SU-DHL-6 (cell line): ENCODE measurements around the gene SUSD4.

Source experiments
- H2AFZ ChIP-seq: fragments of 200-600 bp; sonication (generic); 2 replicates; pipeline ENCODE4 v1.6.1; 2014; ENCODE audit warnings: low read depth, mild to moderate bottlenecking, moderate library complexity, mixed read lengths, antibody characterized with exemption, low read length; ENCODE audit not compliant: severe bottlenecking
- H3F3A ChIP-seq: fragments of 200-600 bp; shearing (Covaris generic); 2 replicates; pipeline ENCODE4 v1.6.0; 2016; ENCODE audit warnings: antibody characterized with exemption, mild to moderate bottlenecking; ENCODE audit not compliant: insufficient read depth
- H3K27ac ChIP-seq: fragments of 200-600 bp; sonication (generic); 2 replicates; pipeline ENCODE4 v1.5.1; 2016; ENCODE audit warnings: low read depth, mild to moderate bottlenecking, low read length, moderate library complexity, mixed read lengths
- H3K27me3 ChIP-seq: fragments of 200-600 bp; sonication (generic), shearing (Covaris generic); 2 replicates; pipeline ENCODE4 v1.6.0; 2014; ENCODE audit warnings: mild to moderate bottlenecking, low read length
- H3K36me3 ChIP-seq: fragments of 200-600 bp; sonication (generic); 2 replicates; pipeline ENCODE4 v1.6.1; 2014; ENCODE audit warnings: mild to moderate bottlenecking, low read length, mixed read lengths
- H3K4me2 ChIP-seq: fragments of 300-600, 200-600 bp; shearing (Covaris generic), sonication (generic); 2 replicates; pipeline ENCODE4 v1.6.0; 2014; ENCODE audit warnings: low read length, low read depth, mild to moderate bottlenecking; ENCODE audit not compliant: poor library complexity, severe bottlenecking
- H3K4me3 ChIP-seq: fragments of 200-600 bp; sonication (generic); 2 replicates; pipeline ENCODE4 v1.5.1; 2014; ENCODE audit warnings: antibody characterized with exemption, low read length, mild to moderate bottlenecking, mixed read lengths; ENCODE audit not compliant: insufficient read depth, poor library complexity, severe bottlenecking
- H3K79me2 ChIP-seq: fragments of 200-600 bp; sonication (generic); 2 replicates; pipeline ENCODE4 v1.6.1; 2014; ENCODE audit warnings: mild to moderate bottlenecking, low read length, moderate library complexity; ENCODE audit not compliant: insufficient read depth
- H3K9ac ChIP-seq: fragments of 200-600 bp; sonication (generic); 2 replicates; pipeline ENCODE4 v1.7.0; 2014; ENCODE audit warnings: mild to moderate bottlenecking, low read length
- H3K9me2 ChIP-seq: fragments of 200-600 bp; sonication (generic); replicated peaks from 2 replicates; pipeline ENCODE4 v1.6.1; 2014; ENCODE audit warnings: low read length; ENCODE audit not compliant: insufficient read depth
- H3K9me3 ChIP-seq: fragments of 200-600 bp; sonication (generic); 2 replicates; pipeline ENCODE4 v1.6.1; 2014; ENCODE audit warnings: low read length, mixed read lengths; ENCODE audit not compliant: insufficient read depth
- H4K20me1 ChIP-seq: fragments of 200-600 bp; sonication (generic); 2 replicates; pipeline ENCODE4 v1.6.1; 2014; ENCODE audit warnings: low read depth, mild to moderate bottlenecking, antibody characterized with exemption, low read length, moderate library complexity, mixed read lengths
- EZH2phosphoT487 ChIP-seq: fragments of 200-600 bp; sonication (generic), shearing (Covaris generic); conservative IDR thresholded peaks from 2 replicates; pipeline ENCODE4 v1.6.1; 2018; ENCODE audit warnings: mild to moderate bottlenecking, antibody characterized with exemption, low read length, moderate library complexity, mixed read lengths
- TF ChIP-seq, protein P1 (sequence below): fragments of 200-600 bp; sonication (generic); IDR thresholded peaks from one replicate; pipeline ENCODE4 v1.5.1; 2017; ENCODE audit warnings: antibody characterized with exemption, mild to moderate bottlenecking, low read length, moderate library complexity; ENCODE audit not compliant: insufficient read depth, poor library complexity, severe bottlenecking

The SUSD4 gene

DNA sequence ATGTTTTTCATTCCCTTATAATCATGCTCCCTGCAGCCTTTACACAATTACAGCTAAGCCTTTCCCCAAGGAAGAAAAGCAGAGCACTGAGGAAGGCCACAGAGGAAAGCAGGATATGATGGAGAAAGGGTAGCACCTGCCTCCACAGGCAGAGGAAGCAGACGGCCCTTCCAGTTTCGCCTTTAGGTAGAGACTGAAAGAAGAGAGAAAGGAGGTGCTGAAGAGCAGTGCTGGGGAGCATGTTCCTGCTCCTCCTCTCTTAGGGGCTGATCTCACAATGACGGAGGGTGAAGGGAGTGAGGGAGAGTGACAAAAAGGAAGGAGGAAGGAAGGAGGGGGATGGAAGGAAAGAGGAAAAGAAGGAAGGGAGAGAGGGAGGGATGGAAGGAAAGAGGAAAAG lies 41.1 kb downstream of the SUSD4 start:
- H3K9me2 ChIP-seq: no peaks in the 10 kb centered on the region

DNA sequence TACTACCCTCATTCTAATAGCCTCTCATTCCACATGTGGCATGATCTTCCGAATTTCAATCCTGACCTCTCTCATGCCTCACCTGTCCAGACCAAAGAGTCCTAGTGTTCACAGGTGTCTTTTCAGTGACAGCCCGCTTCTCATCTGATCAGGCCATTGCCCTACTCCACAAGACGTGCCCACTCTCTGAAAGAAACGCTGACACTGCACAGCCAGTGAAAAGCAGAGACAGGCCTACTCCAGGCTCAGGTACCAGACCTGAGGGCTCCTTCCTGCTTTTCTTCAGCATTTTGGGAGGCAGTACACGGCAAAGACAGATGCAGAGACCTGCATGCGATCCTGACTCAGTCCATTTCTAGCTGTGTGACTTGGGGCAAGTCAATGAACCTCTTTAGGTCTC lies 43.0 kb downstream of the SUSD4 start:
- Histone ChIP-seq H2AFZ (no peak overlapping the region), H3K4me3 (no peak overlapping the region), H3K27ac (no peak overlapping the region), H3K36me3 (no peaks in the 10 kb centered on the region), H3K27me3 (no peaks in the 10 kb centered on the region), H3K9me2 (no peaks in the 10 kb centered on the region), H3K9me3 (no peaks in the 10 kb centered on the region), H3K79me2 (no peaks in the 10 kb centered on the region), H3K4me2 (no peak overlapping the region), H3F3A (no peaks in the 10 kb centered on the region), H3K9ac (no peak overlapping the region), H4K20me1 (no peaks in the 10 kb centered on the region)
- no peak for TF ChIP-seq EZH2phosphoT487
- TF ChIP-seq, protein P1, sequence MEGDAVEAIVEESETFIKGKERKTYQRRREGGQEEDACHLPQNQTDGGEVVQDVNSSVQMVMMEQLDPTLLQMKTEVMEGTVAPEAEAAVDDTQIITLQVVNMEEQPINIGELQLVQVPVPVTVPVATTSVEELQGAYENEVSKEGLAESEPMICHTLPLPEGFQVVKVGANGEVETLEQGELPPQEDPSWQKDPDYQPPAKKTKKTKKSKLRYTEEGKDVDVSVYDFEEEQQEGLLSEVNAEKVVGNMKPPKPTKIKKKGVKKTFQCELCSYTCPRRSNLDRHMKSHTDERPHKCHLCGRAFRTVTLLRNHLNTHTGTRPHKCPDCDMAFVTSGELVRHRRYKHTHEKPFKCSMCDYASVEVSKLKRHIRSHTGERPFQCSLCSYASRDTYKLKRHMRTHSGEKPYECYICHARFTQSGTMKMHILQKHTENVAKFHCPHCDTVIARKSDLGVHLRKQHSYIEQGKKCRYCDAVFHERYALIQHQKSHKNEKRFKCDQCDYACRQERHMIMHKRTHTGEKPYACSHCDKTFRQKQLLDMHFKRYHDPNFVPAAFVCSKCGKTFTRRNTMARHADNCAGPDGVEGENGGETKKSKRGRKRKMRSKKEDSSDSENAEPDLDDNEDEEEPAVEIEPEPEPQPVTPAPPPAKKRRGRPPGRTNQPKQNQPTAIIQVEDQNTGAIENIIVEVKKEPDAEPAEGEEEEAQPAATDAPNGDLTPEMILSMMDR: no peak

More for the DNA sequence above, 41.1 kb downstream of the SUSD4 start:
- no peak overlapping the region for H2AFZ ChIP-seq
- H3K4me3 ChIP-seq: no peak overlapping the region
- no peaks in the 10 kb centered on the region for H3K36me3 ChIP-seq
- TF ChIP-seq, protein P1: no peak
- no peak for TF ChIP-seq EZH2phosphoT487
- no peak overlapping the region for H3K9ac ChIP-seq
- no peaks in the 10 kb centered on the region for H3K27me3 ChIP-seq
- no peaks in the 10 kb centered on the region for H3K9me3 ChIP-seq
- no peaks in the 10 kb centered on the region for H3K79me2 ChIP-seq
- H4K20me1 ChIP-seq: no peaks in the 10 kb centered on the region
- H3K4me2 ChIP-seq: no peak overlapping the region
- H3K27ac ChIP-seq: no peak overlapping the region
- H3F3A ChIP-seq: no peaks in the 10 kb centered on the region

DNA sequence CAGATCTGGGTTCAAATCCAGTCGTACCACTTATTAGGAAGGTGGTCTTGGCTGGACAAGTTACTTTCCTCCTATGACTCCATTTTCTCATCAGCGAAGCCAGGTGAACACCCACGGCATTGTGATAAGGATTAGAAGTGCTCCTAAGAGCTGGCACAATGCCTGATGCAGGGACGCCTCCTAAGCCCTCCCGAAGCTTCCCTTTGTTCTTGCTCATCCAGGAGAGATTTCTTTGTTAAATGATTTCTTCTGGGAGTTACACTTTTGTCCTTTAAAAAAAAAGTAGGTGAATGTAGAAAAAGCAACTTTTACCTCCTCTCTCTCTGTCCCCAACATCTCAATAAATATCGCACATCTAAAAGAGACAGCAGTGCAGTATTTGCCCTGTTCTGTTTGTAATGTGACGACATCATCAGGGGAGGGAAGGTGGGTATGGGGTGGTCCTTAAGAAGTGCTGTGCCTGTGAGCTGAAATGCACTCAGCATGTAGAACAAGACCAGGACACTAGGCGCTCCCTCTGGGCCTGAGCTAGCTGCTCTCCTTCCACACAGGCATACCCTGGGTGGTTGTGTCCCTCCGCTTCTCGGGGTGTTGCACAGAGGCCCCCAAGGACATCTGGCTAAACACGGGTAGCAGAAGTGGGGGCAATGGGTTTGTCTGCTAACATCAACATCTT lies 43.9 kb downstream of the SUSD4 start:
- Histone ChIP-seq H3K9ac (no peak overlapping the region), H3K9me3 (no peaks in the 10 kb centered on the region), H4K20me1 (no peaks in the 10 kb centered on the region), H3F3A (no peaks in the 10 kb centered on the region), H3K27me3 (no peaks in the 10 kb centered on the region), H3K4me2 (no peak overlapping the region), H3K36me3 (no peaks in the 10 kb centered on the region), H3K79me2 (no peaks in the 10 kb centered on the region), H3K4me3 (no peak overlapping the region), H3K27ac (no peak overlapping the region), H3K9me2 (no peaks in the 10 kb centered on the region), H2AFZ (no peak overlapping the region)
- TF ChIP-seq, protein P1: no peak
- no peak for TF ChIP-seq EZH2phosphoT487
